Bronchial epithelial cell (primary cell): ENCODE data around the gene TGFB1I1. TPM values are rescaled to one million over a fixed set of nuclear protein-coding genes. Genes with fewer than 3 reads are reported as not detected.
"Not testable (repeated sequence)": the region's sequence is repeated elsewhere in the genome, so short reads cannot be mapped to it uniquely, and the experiment has no call there.

Experiments used
- DNase-seq: peaks from one replicate; pipeline ENCODE4 v3.0.0-alpha.2; 2010; ENCODE audit warnings: low read depth
- FAIRE-seq: peaks from 2 replicates; lab custom pipeline; 2011; peaks lifted over from hg19 to GRCh38; lab: Jason Lieb, UNC
- H3K27me3 ChIP-seq: 2 replicates; pipeline ENCODE4 v1.5.1; 2011; ENCODE audit warnings: low read length; ENCODE audit not compliant: control insufficient read depth, insufficient read depth
- H3K36me3 ChIP-seq: 2 replicates; pipeline ENCODE4 v1.5.1; 2011; ENCODE audit warnings: low read length; ENCODE audit not compliant: control insufficient read depth, insufficient read depth
- H3K4me3 ChIP-seq: 2 replicates; pipeline ENCODE4 v1.5.1; 2011; ENCODE audit warnings: mild to moderate bottlenecking, low read depth, low read length, control low read depth
- CTCF ChIP-seq: IDR thresholded peaks from 2 replicates; pipeline ENCODE4 v1.5.1; 2011; ENCODE audit warnings: mild to moderate bottlenecking, moderate library complexity, low read length, control low read depth, inconsistent platforms; ENCODE audit not compliant: insufficient read depth, severe bottlenecking
- total RNA-seq: library from RNA; depleted of rRNA; stranded (reverse); fragments of >200 nt; gene quantifications from 2 replicates; pipeline ENCODE4 v1.2.1, GENCODE V29; 2014

The TGFB1I1 gene
- total RNA-seq, 1 donor from 2014 or later, result 1.6 TPM

GRCh38 chr16:31501966-31502348 is 30.0 kb downstream of the TGFB1I1 start:
- no peak for TF ChIP-seq CTCF
- DNase-seq, result no peak
- Histone ChIP-seq H3K27me3 (no peaks in the 10 kb centered on the region), H3K36me3 (peaks cover 15% of the 10 kb centered on the region), H3K4me3 (no peak overlapping the region)
- FAIRE-seq, result no peak

GRCh38 chr16:31502981-31503380 is 31.0 kb downstream of the TGFB1I1 start:
- no peak for TF ChIP-seq CTCF
- H3K36me3 ChIP-seq, result peaks cover 12% of the 10 kb centered on the region
- FAIRE-seq, result no peak

GRCh38 chr16:31503555-31503954 is 31.6 kb downstream of the TGFB1I1 start:
- DNase-seq, H3K27me3 ChIP-seq, H3K36me3 ChIP-seq, H3K4me3 ChIP-seq, FAIRE-seq: not testable (repeated sequence)

More at GRCh38 chr16:31502981-31503380, 31.0 kb downstream of the TGFB1I1 start:
- DNase-seq, result no peak
- no peaks in the 10 kb centered on the region for H3K27me3 ChIP-seq
- no peak overlapping the region for H3K4me3 ChIP-seq

- TF ChIP-seq CTCF, result no peak
- DNase-seq, result no peak
- Histone ChIP-seq H3K36me3 (peaks cover 6% of the 10 kb centered on the region), H3K27me3 (no peaks in the 10 kb centered on the region), H3K4me3 (no peak overlapping the region)
- FAIRE-seq, result no peak
Observed at GRCh38 chr16:31504159-31504558, 32.2 kb downstream of the TGFB1I1 start.

- no peaks in the 10 kb centered on the region for H3K27me3 ChIP-seq
- no peak for TF ChIP-seq CTCF
- peaks cover 3% of the 10 kb centered on the region for H3K36me3 ChIP-seq
- DNase-seq (no peak), FAIRE-seq (no peak)
- no peak overlapping the region for H3K4me3 ChIP-seq
Observed at GRCh38 chr16:31505483-31505882, 33.5 kb downstream of the TGFB1I1 start.

GRCh38 chr16:31507617-31507928 is 35.6 kb downstream of the TGFB1I1 start:
- TF ChIP-seq CTCF, result no peak
- Histone ChIP-seq H3K36me3 (peaks cover 1% of the 10 kb centered on the region), H3K4me3 (peak overlapping the region; percentile 94), H3K27me3 (no peaks in the 10 kb centered on the region)
- no peak for DNase-seq
- FAIRE-seq, result no peak
